Esophagus muscularis mucosa (tissue), 4 donors: ENCODE results near the gene SLC7A7. TPM values are rescaled to one million over a fixed set of nuclear protein-coding genes. Genes with fewer than 3 reads are reported as not detected.

Experiments used
- DNase-seq: peaks from one replicate; pipeline ENCODE4 v3.0.0-alpha.2; 2017; ENCODE audit errors: extremely low spot score
- H3K27ac ChIP-seq, 4 donors: fragments of 200-600 bp; sonication (generic); replicated peaks in 1 of 4; 1 replicate in 3 of 4; 2 replicates in 1 of 4; pipeline ENCODE4 v1.5.1; 2016 to 2019; ENCODE audit warnings: mild to moderate bottlenecking in 1 of 4
- H3K27me3 ChIP-seq, 4 donors: fragments of 200-600 bp; sonication (generic); one replicate each; pipeline versions ENCODE4 v1.5.1 to v1.6.0; 2016 to 2019
- H3K36me3 ChIP-seq, 4 donors: fragments of 200-600 bp; sonication (generic); one replicate each; pipeline ENCODE4 v1.5.1; 2016 to 2019
- H3K4me1 ChIP-seq, 4 donors: fragments of 200-600 bp; sonication (generic); one replicate each; pipeline ENCODE4 v1.5.1; 2016 to 2019
- H3K4me3 ChIP-seq, 4 donors: fragments of 200-600 bp; sonication (generic); 1 replicate in 2 of 4; 2 replicates in 2 of 4; pipeline ENCODE4 v1.5.1; 2016 to 2019; ENCODE audit warnings: mild to moderate bottlenecking in 4 of 4, moderate library complexity in 1 of 4
- H3K9me3 ChIP-seq, 4 donors: fragments of 200-600 bp; sonication (generic); 1 replicate in 3 of 4; 2 replicates in 1 of 4; pipeline ENCODE4 v1.5.1; 2016 to 2019
- EP300 ChIP-seq: sonication (generic); formaldehyde crosslinking; IDR thresholded peaks from one replicate; pipeline ENCODE4 v1.6.1; 2017; ENCODE audit warnings: antibody characterized with exemption
- POLR2A ChIP-seq: fragments of 450-650 bp; IDR thresholded peaks from one replicate; pipeline ENCODE4 v1.6.1; 2017; ENCODE audit warnings: antibody characterized with exemption, moderate library complexity, mild to moderate bottlenecking, low read depth
- POLR2AphosphoS5 ChIP-seq, 2 donors: sonication (generic); formaldehyde crosslinking; IDR thresholded peaks; one replicate each; pipeline ENCODE4 v1.6.1; 2017; ENCODE audit warnings: antibody characterized with exemption in 2 of 2
- WGBS: methylation state at CpG from one replicate; pipeline ENCODE4 v1.1.5; 2018; 5-methylcytosine and 5-hydroxymethylcytosine counted together
- intact Hi-C: fragments of 100-400 bp; cut with DNase I; formaldehyde crosslinking; loops from one replicate; pipeline ENCODE4 v1.15.1; 2023
- total RNA-seq, 4 donors: library from RNA; depleted of rRNA; stranded (reverse); fragments of >200 nt; gene quantifications; one replicate each; pipeline versions ENCODE4 v1.1.0 to v1.2.1, GENCODE V29; 2016
- TF ChIP-seq, protein P1 (sequence below), 3 experiments: fragments of 200-600 bp in 2 of 3; fragments of 450-650 bp in 1 of 3; sonication (generic) in 2 of 3; IDR thresholded peaks; one replicate each; pipeline ENCODE4 v1.5.1; 2017 to 2019; ENCODE audit warnings: antibody characterized with exemption in 3 of 3, mild to moderate bottlenecking in 2 of 3, moderate library complexity in 1 of 3

The SLC7A7 gene
- total RNA-seq, 4 donors from 2014 or later: 9.6 to 22.9 (median 15.3) TPM

DNA sequence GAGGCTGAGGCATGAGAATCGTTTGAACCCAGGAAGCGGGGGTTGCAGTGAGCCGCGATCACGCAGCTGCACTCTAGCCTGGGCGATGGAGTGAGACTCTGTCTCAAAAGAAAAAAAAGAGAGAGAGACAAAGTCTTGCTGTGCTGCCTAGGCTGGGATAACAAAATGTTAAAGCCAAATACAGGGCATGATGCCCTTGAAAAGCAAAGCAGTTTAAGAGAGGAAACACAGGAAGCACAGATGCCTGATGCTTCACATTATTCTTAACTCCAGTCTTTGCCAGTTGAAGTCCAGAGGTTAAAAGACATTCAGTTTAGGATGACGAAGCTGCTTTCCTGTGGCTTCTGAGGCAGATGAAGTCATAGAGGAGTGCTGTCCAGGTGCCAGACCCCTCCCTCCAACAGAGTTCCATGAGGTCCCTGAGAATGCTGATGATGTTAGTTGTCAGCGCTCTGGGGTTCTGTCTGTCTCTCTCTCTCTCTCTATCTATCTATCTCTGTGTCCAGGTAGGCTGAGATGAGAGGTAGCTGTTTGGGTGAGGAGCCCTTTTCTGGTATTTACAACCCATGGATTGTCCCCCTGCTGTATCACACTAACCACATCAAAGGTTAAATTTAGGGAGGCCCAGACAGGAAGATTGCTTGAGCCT is 9.6 kb upstream of the SLC7A7 start:
- no peaks in the 10 kb centered on the region for H3K36me3 ChIP-seq
- intact Hi-C loops: loop anchor here (5.0 kb wide), 1 partner anchor 268 kb away; no protein-coding TSS in a partner anchor
- H3K27me3 ChIP-seq: no peaks in the 10 kb centered on the region
- no peaks in the 10 kb centered on the region for H3K9me3 ChIP-seq
- TF ChIP-seq, protein P1, sequence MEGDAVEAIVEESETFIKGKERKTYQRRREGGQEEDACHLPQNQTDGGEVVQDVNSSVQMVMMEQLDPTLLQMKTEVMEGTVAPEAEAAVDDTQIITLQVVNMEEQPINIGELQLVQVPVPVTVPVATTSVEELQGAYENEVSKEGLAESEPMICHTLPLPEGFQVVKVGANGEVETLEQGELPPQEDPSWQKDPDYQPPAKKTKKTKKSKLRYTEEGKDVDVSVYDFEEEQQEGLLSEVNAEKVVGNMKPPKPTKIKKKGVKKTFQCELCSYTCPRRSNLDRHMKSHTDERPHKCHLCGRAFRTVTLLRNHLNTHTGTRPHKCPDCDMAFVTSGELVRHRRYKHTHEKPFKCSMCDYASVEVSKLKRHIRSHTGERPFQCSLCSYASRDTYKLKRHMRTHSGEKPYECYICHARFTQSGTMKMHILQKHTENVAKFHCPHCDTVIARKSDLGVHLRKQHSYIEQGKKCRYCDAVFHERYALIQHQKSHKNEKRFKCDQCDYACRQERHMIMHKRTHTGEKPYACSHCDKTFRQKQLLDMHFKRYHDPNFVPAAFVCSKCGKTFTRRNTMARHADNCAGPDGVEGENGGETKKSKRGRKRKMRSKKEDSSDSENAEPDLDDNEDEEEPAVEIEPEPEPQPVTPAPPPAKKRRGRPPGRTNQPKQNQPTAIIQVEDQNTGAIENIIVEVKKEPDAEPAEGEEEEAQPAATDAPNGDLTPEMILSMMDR (IDR thresholded peaks at IDR 0.05): no peak
- no peak for TF ChIP-seq POLR2A
- TF ChIP-seq EP300: no peak
- peak in 1 of 2 donors; percentile 27 for TF ChIP-seq POLR2AphosphoS5 (IDR thresholded peaks at IDR 0.05)
- no peak for DNase-seq
- peak overlapping the region in 2 of 4 donors; percentile 33 to 84 for H3K27ac ChIP-seq
- H3K4me1 ChIP-seq: peaks cover 17 to 41% (median 39%) of the 10 kb centered on the region in 4 donors
- H3K4me3 ChIP-seq: no peak overlapping the region
- WGBS: 46% methylated on average over 7 of the region's 8 CpGs

DNA sequence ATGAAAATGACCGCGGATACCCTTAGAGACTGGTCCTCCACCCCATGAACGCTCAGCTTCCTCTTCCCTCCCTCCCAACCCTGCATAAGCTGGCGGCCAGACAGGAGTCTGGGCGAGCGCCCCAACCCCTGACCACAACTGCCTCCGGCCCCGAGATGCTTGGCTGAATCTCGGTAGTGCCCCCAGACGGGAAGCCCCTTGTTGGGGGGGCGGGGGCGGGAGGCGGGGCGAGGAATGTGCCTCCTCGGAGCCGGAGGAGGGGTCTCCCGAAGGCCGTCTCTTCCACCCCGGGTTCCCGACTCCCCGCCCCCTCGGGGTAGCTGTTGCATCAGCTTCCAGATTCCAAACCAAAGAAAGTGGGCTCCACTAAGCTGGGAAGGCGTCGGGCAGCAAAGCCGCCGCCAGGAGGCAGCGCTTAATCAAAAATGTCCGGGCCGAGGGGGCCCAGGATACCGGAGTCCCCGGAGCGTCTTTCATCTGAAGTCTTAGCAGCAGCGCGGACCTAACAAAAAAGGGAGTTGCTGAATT is 7.4 kb upstream of the SLC7A7 start:
- Histone ChIP-seq H3K4me3 (peak overlapping the region; percentile 52 to 67 (median 55)), H3K9me3 (no peaks in the 10 kb centered on the region), H3K36me3 (no peaks in the 10 kb centered on the region), H3K27me3 (no peaks in the 10 kb centered on the region), H3K4me1 (peaks cover 20 to 55% (median 47%) of the 10 kb centered on the region in 4 donors), H3K27ac (peak overlapping the region; percentile 65 to 84 (median 75))
- whole genome bisulfite sequencing: 5% methylated on average over 31 of the region's 34 CpGs
- peak; percentile 95 for DNase-seq
- TF ChIP-seq, protein P1 (IDR thresholded peaks at IDR 0.05): peak; percentile 89 to 94 (median 90)
- TF ChIP-seq POLR2AphosphoS5 (IDR thresholded peaks at IDR 0.05): no peak
- intact Hi-C loops: loop anchor here (1.0 to 5.0 kb wide), 2 partner anchors 31 to 265 kb away; no protein-coding TSS in a partner anchor

DNA sequence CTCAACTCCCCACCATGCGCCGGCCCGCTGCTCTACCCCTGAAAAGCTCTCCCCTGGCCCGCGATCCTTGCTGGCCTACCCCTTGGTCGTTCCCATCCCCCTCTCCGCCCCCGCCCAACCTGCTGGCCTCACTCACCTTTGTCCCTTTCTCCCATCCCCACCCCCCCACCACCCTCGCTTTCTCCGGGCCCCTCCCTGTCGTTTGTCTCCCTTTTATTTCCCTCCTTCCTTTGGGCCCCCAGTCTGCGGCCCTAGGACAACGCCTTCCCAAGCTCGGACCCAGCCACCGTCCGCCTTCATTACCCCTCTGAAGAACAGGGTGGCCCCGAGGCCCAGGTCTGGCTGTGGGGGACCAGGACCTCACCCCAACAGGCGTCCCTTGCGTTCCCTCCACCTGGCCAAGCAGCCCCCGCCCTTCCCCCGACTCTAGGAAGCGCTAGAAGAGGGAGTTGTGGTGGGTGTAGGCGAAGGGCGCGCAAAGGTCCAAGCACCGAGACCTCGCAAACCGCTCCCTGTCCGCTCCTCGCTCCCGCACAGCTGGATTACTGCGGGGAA is 6.9 kb upstream of the SLC7A7 start:
- Histone ChIP-seq H3K27me3 (no peaks in the 10 kb centered on the region), H3K4me1 (peaks cover 20 to 55% (median 47%) of the 10 kb centered on the region in 4 donors), H3K9me3 (no peaks in the 10 kb centered on the region), H3K4me3 (peak overlapping the region; percentile 52 to 67 (median 55)), H3K36me3 (no peaks in the 10 kb centered on the region), H3K27ac (peak overlapping the region; percentile 65 to 84 (median 75))
- DNase-seq: no peak
- 65% methylated on average over 23 of the region's 32 CpGs for WGBS
- intact Hi-C loops: loop anchor here (1.0 to 5.0 kb wide), 2 partner anchors 31 to 265 kb away; no protein-coding TSS in a partner anchor
- TF ChIP-seq EP300: no peak
- no peak for TF ChIP-seq POLR2A
- TF ChIP-seq, protein P1 (IDR thresholded peaks at IDR 0.05): no peak
- TF ChIP-seq POLR2AphosphoS5 (IDR thresholded peaks at IDR 0.05): no peak

DNA sequence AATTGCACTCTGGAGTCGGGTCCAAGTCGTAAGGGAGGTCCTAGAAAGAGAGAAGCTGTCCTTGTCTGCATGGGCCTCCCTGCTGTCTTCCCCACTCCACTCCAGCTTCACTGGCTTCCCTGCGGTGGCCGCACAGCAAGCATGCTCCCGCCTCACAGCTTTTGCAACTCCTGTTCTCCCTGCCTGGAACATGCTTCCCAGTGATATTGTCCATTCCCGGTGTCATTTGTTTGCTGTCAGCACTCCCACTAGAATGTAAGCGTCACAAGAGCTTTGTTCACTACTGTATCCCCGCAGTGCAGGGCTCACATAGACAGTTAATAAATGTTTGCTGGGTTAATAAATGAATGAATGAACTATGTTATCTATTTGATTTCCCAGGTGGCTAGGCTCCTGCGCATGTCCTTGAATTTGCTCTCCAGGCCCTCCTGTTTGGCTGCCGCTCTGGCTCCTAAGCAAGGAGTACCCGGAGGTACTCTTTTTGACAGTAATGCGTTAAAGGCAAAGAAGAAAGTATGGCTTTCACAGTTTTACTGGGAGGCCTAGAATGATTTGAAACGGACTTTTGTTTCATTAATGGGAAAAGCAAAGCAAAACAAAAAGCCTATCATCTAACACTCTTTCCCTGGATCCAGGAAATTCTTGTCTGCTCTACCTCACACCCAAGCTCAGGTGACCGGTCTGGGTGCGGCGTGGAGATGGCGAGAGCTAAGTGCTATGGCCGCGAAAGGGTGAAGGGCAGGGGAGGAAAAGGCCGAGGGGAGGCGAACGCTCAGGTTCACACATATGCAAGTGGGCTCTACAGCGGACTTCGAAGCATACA is 6.2 kb upstream of the SLC7A7 start:
- WGBS: 88% methylated on average over 24 of the region's 24 CpGs
- H3K4me3 ChIP-seq: no peak overlapping the region
- DNase-seq: no peak
- no peaks in the 10 kb centered on the region for H3K36me3 ChIP-seq
- intact Hi-C loops: loop anchor here (1.0 to 5.0 kb wide), 2 partner anchors 32 to 264 kb away; no protein-coding TSS in a partner anchor
- TF ChIP-seq POLR2A (no peak), POLR2AphosphoS5 (IDR thresholded peaks at IDR 0.05) (no peak), EP300 (no peak)
- TF ChIP-seq, protein P1 (IDR thresholded peaks at IDR 0.05): no peak
- no peaks in the 10 kb centered on the region for H3K27me3 ChIP-seq
- H3K27ac ChIP-seq: peak overlapping the region in 2 of 4 donors; percentile 77 to 84
- no peaks in the 10 kb centered on the region for H3K9me3 ChIP-seq
- H3K4me1 ChIP-seq: peaks cover 20 to 55% (median 47%) of the 10 kb centered on the region in 4 donors
